D721Med (cell line): Measurements from ENCODE around the gene HDAC10.

Source experiments
- DNase-seq: peaks from one replicate; pipeline ENCODE4 v3.0.0; 2011; ENCODE audit warnings: low spot score; ENCODE audit not compliant: insufficient read length
- FAIRE-seq: peaks from 2 replicates; lab custom pipeline; 2011; peaks lifted over from hg19 to GRCh38; lab: Jason Lieb, UNC
- TF ChIP-seq, protein P1 (sequence below): IDR thresholded peaks from 2 replicates; pipeline ENCODE4 v1.5.1; 2012; ENCODE audit warnings: mild to moderate bottlenecking, control low read depth; ENCODE audit not compliant: insufficient read depth; ENCODE audit errors: missing control alignments

HDAC10 gene

DNA sequence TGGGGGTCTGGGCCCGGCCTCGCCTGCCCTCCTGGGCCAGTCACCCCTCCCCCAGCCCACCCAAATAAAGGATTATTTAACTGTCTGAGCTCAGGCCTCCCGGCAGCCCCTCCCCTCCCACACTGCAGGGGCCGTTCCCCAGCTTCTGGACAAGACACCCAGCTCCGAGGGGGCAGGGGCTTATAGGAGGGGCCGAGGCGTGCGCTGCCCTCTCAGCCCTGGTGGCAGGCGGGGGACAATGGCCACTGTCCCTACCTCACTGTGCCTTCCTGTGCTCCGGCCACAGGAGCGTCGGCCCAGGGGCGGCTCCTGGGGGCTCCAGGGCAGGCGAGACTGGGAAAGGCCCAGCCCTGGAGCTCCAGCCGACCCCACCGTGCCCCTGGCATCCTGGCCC, 52.4 kb downstream of the HDAC10 start:
- no peak for DNase-seq
- FAIRE-seq = no peak
- TF ChIP-seq, protein P1, sequence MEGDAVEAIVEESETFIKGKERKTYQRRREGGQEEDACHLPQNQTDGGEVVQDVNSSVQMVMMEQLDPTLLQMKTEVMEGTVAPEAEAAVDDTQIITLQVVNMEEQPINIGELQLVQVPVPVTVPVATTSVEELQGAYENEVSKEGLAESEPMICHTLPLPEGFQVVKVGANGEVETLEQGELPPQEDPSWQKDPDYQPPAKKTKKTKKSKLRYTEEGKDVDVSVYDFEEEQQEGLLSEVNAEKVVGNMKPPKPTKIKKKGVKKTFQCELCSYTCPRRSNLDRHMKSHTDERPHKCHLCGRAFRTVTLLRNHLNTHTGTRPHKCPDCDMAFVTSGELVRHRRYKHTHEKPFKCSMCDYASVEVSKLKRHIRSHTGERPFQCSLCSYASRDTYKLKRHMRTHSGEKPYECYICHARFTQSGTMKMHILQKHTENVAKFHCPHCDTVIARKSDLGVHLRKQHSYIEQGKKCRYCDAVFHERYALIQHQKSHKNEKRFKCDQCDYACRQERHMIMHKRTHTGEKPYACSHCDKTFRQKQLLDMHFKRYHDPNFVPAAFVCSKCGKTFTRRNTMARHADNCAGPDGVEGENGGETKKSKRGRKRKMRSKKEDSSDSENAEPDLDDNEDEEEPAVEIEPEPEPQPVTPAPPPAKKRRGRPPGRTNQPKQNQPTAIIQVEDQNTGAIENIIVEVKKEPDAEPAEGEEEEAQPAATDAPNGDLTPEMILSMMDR = no peak

DNA sequence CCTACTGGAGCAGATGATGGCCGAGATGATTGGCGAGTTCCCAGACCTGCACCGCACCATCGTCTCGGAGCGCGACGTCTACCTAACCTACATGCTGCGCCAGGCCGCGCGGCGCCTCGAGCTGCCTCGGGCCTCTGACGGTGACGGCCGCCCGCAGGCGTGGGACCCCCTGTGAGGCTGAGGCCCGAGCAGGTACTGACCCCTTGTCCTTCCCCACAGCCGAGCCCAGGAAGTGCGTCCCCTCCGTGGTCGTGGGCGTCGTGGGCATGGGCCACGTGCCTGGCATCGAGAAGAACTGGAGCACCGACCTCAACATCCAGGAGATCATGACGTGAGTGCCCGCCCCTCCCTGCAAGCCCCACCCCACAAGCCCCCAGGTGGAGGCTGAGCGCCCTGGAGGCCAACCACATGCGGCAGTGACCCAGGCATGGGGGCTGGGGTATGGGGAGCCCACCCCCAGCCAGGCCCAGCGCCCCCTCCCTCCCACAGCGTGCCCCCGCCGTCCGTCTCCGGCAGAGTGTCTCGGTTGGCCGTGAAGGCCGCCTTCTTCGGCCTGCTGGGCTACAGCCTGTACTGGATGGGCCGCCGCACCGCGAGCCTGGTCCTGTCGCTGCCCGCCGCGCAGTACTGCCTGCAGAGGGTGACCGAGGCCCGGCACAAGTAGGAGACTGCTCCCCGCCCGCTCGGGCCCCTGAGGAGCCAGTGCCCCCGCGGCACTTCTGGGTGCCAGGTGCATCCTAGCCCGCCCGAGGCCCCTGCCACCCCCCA, 53.0 kb downstream of the HDAC10 start:
- TF ChIP-seq, protein P1 = no peak
- FAIRE-seq = no peak
- DNase-seq = no peak

DNA sequence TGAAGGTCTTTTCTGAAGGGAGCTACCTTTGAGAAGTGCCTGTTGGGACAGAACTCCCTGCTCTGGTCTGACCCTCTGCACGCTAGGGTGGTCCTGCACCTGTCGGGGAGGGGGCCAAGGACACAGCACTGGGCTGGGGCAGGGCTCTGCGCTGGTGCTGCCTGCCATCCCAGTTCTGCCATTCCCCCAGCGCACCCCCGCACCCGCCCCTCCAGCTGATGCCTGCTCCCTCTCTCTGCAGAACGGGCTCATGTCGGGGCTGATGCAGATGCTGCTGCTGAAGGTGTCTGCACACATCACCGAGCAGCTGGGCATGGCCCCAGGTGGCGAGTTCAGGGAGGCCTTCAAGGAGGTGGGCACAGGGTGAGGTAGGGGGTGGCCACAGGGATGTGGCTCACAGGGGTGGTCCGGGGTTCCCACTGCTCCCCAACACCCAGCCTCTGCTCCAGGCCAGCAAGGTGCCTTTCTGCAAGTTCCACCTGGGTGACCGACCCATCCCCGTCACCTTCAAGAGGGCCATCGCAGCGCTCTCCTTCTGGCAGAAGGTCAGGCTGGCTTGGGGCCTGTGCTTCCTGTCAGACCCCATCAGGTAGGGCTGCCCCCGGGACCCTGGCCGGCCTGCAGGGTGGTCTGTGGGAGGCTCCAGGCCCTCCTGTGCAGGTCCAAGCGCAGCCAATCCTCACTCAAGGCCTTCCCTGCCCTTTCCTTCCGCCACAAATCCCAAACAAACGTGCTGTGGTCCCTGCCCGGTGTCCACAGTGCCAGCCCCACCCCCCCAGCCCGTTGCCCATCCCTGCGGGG, 53.9 kb downstream of the HDAC10 start:
- FAIRE-seq = no peak
- TF ChIP-seq, protein P1 = no peak
- DNase-seq = no peak

DNA sequence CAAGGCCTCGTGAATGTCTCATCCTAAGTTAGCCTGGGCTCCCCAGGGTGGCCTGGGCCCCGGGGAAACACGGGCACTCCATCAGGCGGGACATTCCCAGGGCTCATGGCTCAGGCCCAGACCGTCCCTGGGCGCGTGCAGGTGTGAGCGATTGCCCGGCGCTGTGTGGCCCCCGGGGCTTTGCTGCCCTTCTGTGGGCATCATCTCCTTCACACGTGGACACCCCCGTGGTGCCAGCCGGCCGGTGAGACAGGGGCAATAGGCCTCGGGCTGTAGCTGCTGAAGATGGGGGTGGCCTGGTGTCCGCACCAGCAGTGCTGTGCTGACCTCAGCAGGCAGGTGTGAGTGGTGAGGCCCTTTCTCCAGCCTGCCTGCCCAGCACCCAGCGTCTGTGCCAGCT, 54.8 kb downstream of the HDAC10 start:
- DNase-seq (no peak), FAIRE-seq (no peak)
- TF ChIP-seq, protein P1 = no peak
